HG03196 (cell line): ENCODE results near the gene YIF1A.
A peak's percentile ranks its signal among the peaks of the same experiment; 100 is the strongest.
"Not testable (repeated sequence)": the region's sequence is repeated elsewhere in the genome, so short reads cannot be mapped to it uniquely, and the experiment has no call there.

ENCODE experiments used
- ATAC-seq: cut with Tn5 transposase; IDR thresholded peaks from one replicate; pipeline ENCODE4 v1.9.1; 2021; ENCODE audit not compliant: unreplicated experiment

YIF1A gene

GRCh38 chr11:66326261-66327111 lies 37.5 kb upstream of the YIF1A start:
- ATAC-seq, result no peak

- no peak for ATAC-seq
Observed at GRCh38 chr11:66325263-66325671, 36.3 kb upstream of the YIF1A start.

GRCh38 chr11:66324664-66325063 lies 35.7 kb upstream of the YIF1A start:
- ATAC-seq, result no peak

GRCh38 chr11:66323684-66324083 lies 34.7 kb upstream of the YIF1A start:
- no peak for ATAC-seq

GRCh38 chr11:66322732-66323427 lies 33.9 kb upstream of the YIF1A start:
- ATAC-seq, result no peak

GRCh38 chr11:66321606-66322005 lies 32.7 kb upstream of the YIF1A start:
- no peak for ATAC-seq

GRCh38 chr11:66320748-66321147 lies 31.8 kb upstream of the YIF1A start:
- ATAC-seq, result not testable (repeated sequence)

- not testable (repeated sequence) for ATAC-seq
Observed at GRCh38 chr11:66320289-66320688, 31.3 kb upstream of the YIF1A start.

GRCh38 chr11:66318600-66318970 lies 29.6 kb upstream of the YIF1A start:
- ATAC-seq, result no peak

GRCh38 chr11:66317723-66318599 lies 29.0 kb upstream of the YIF1A start:
- ATAC-seq, result no peak

GRCh38 chr11:66317322-66317722 lies 28.4 kb upstream of the YIF1A start:
- no peak for ATAC-seq

GRCh38 chr11:66316849-66317251 lies 27.9 kb upstream of the YIF1A start, which contains the start of gene CD248:
Gene CD248, minus strand, starts transcription at chr11:66317044. Its CDS starts 17 bp downstream, at chr11:66317027.
- ATAC-seq, result no peak

GRCh38 chr11:66315921-66316811 lies 27.2 kb upstream of the YIF1A start:
- no peak for ATAC-seq

GRCh38 chr11:66315498-66315885 lies 26.5 kb upstream of the YIF1A start:
- ATAC-seq, result no peak

- no peak for ATAC-seq
Observed at GRCh38 chr11:66314561-66315497, 25.9 kb upstream of the YIF1A start.

- no peak for ATAC-seq
Observed at GRCh38 chr11:66314186-66314501, 25.2 kb upstream of the YIF1A start.

- ATAC-seq, result no peak
Observed at GRCh38 chr11:66313321-66314185, 24.6 kb upstream of the YIF1A start.

- peak; percentile 60 for ATAC-seq
Observed at GRCh38 chr11:66312549-66313320, 23.8 kb upstream of the YIF1A start.
